NCI-H2196 treated with DMSO at 0.1 percent for 48 hours (cell line): ENCODE data around the gene CHN2.

Experiments used
- DNase-seq: peaks from one replicate; lab custom pipeline; 2025; ENCODE audit not compliant: unreplicated experiment; lab: John Stamatoyannopoulos, UW

The CHN2 gene

DNA sequence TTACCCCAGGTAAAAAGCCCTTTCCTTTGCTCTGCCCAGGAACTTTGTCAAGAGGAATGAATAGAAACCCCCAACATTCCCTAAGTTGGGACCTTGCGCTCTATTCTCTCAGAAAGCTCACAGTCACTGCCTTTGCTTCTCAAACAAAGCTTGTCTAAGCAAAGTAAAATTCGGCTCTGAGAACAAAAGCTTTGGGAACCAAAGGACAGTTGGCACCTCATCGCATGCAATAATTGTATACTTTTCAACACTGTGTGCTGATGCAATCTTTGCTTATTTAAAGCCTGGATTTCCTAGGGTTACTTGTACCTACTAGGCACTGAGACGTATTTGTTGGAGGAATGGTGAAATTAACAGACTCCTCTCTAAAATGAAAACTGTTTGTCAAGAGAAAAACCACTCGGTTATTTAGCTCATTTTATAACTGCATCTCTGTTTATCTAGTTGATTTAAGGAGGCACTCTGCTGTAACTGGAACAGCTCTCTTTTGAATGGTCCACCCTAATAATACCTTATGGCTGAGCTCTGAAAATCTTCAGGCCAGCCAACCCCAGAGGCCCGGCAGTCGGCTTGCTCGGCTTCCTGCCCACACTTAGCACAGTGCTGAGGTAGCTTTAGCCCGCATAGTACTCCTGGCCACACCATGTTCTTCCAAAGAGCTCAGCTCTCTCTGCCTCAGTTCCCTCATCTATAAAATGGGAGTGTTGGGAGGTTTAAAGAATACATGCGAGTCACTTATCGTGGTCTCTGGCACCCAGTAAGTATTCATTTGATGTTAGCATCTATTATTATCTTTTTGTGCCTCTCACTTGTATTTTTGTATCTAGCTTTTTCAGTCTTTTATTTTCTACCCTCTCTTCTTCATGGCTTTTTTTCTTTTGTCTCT, 288.9 kb downstream of the CHN2 start:
- no peak for DNase-seq

DNA sequence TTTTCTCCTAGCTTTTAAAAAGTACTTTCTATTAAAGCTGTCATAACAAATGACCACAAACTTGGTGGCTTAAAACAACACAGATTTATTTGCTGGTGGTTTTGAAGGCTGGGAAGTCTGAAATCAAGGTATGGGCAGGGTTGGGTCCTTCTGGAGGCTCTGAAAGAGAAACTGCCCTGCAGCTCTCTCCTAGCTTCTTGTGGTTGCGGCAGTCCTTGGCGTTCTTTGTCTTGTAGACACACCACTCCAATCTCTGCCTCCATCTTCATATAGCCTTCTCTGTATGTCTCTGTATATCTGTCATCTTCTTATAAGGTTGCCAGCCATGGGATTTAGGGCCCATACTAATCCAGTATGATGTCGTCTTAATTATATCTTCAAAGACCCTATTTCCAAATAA, 289.7 kb downstream of the CHN2 start:
- DNase-seq = no peak

DNA sequence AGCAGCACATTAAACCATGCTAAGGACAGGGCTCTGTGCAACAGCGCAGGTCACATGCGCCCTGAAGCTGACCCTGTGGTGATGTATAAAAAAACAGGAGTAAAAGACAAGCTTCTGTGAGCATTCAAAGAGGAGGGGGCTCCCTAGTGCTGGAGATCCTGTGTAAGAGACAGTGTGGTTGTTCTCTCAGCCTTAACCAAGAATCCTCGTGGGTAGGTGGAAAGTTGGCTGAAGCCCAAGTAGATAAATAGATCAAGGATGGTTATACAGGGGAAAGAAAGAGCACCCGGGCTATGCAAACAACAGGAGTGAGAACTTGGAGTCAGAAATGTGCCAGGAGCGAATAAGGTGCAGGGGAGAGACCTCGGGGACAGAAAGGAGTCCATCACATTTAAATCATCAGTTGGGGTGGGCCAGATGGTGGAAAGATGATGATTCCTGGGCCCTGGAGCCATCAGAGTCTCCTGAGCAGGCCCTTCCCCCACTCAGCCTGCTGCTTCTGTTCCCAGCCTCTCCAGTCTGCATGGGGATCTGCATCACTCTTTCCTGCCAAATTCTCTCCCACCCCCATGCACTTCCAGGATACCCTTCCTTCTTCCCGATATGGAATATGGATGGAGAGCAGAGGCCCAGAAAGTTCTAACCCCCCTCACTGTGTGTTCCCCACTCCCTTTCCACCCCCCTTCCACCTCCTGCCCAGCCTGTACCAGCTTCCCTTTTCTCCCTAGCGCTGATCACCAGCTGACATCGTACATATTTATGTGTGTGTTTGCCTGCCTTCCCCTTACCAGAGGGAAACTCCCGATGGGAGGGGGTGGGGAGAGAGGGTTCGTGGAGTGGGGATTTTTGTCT, 291.0 kb downstream of the CHN2 start:
- DNase-seq = peak; percentile 14

DNA sequence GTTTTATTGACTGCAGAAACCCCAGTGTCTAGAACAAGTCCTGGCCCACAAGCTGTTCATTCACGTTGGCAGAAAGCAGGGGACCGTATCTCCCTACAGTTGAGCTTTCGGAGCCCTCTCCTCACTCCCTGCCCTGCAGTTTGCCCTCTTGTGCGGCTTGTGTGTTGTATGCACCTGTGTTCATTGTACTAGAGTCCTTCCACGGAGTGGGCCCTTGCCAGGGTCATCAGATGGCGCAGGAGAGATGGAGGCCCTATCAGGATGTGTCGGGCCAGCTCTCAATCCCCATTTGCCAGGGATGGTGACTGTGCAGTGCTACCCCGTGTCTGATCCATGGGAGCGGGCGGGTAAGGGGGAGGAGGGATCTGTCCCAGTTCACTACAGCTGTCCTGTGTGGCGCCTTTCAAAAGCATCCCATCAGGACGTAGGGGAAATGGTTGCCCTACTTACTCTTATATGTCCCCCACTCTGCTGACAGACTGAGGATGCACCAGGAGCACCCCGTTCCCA, 291.7 kb downstream of the CHN2 start:
- no peak for DNase-seq

DNA sequence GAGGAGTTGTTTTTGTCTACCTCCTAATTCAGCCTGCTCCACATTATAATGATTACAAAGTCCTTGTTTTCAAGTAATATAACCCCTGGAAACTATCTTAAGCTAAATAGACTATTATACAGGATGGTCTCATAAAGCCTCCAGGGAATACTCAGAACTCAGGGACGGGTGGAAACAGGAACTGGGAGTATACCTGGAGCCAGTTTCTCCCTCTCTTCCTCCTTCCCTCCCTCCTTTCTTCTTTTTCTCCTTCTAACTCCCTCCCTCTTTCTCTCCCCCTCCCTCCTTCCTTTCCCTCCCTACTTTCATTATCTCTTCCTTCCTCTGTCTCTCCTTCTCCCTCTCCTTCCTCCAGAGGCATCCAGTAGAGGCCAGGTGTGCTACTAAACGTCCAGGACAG, 292.8 kb downstream of the CHN2 start:
- no peak for DNase-seq

DNA sequence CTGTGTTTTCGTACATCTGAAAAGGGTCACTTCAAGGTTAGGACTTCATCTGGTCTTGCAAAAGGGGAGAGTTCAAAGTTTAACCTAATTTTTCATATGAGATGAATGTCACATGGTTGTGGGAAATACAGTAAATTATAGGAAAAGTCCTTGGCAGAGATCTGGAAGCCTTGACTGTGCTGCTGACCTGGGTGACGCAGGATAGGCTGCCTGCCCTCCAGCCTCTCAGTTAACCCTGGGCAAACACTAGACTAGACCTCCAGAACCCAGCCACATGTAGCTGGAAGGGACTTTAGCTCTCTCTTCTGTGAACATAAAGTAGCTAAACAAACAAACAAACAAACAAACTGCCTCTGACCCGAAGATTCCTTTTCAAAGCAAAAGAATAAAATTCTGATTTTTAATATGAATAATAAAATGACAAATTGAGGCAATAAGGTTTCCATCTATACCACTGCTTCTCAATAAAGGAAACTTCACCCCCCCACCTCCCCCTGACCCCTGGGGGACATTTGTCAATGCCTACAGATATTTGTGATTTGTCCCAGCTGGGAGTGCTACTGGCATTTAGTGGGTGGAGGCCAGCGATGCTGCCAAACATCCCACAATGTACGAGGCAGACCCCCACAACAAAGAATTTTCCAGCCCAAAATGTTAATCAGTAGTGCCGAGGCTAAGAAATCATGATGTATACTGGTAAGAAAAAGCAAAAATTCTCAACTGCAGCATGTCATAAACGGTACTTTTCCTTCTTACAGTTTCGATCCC, 293.8 kb downstream of the CHN2 start:
- DNase-seq = no peak

DNA sequence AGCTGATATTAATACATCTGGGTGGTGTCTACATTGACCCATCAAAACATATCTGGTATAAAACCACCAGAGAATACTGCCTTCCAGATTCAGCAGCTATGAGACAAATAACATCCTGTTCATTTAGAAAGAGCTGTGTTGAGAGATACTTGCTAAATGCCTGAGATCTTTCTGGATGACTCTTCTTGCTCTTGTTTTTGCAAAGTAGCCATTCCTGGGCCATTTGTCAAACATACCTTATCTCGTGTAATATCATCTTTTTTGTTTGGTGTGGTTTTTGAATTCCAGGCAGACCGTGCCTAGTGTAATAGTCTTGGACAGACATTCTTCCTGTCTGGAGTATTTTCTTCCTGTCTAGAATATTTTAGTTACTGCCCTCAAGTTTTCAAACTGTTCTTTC, 294.4 kb downstream of the CHN2 start:
- DNase-seq = no peak

DNA sequence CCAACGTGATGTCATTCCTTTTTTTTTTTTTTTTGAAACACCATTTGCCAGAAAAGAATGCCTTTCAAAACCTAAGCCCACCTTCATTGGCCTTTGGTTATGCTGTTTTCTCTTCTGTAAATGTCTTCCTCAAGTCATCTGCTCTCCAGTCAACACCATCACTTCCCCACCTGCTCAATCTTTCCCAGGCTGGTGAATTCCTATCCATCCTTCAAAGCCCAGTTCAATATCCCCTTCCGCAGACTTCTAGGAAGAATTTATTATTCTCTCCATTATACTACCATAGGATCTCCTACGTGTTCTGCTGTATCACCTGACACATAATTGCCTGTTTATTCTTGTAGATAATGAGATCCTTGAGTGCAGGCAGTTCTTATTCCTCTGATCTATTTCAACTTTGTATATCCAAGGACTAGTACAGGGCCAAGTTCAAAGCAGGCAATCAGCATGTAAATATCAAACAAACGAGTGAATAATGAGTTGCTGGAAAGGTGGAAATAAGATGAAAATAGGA, 295.6 kb downstream of the CHN2 start:
- no peak for DNase-seq

DNA sequence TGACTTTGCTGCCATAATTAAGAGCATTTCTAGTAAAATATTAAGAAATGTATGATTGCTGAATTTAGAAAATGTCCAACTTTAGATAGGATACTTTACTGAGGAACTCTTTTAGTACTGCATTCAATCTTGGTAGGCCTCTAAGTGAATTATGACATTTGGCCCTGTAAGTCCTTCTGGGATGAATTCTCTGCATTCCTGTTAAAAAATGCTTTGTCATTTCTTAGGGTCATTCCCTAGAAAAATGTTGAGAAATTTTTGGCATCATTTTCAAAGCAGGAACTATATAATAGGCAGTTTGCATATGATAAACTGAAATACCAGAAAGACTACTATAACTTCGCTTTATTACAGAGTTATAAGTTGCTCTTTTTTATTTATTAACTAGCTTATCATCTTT, 299.8 kb downstream of the CHN2 start:
- DNase-seq = no peak

DNA sequence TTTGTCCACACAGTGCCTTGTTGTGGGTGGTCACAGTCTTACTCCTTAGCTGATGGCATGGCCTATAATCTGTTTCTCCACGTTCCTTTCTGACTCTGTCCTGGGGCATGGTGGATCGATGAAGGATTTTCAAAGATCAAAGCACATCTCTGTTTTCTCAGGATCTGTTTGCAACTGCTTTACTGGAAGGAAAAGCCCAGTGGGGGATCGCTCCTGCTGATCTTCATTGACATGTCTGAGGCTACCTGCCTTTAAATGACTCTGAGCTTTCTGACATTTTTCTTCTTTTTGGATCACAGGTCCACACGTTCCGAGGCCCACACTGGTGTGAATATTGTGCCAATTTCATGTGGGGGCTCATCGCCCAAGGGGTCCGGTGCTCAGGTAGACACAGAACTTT, 301.1 kb downstream of the CHN2 start:
- no peak for DNase-seq

DNA sequence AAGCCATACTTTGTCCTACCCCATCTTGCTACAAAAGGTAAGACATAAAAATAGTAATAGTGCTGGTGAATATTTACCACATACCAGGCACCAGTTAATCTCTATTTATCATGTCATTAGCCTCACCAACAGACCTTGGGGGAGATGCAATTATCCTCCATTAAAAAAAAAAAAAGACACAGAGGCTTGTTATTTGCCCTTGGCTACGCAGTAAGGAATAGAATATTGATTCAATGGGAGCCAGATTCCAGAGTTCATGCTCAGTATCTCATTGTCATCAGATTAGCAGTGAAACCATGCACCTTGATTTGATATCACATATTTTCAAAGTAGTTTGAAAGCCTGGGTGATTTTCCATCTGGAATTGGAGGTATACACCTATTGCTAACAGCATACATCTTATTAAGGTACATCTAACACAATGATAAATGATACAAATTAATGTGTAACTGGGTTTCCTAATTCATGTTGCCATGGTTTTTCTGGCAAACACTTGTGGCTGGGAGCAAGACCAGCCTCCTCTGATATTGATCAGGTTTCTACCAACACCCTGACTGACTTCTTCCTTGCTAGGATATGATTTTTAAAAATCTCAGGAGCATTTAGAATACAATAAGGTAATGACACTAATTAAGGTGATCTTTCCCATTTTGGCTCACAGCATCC, 301.9 kb downstream of the CHN2 start:
- DNase-seq = no peak

DNA sequence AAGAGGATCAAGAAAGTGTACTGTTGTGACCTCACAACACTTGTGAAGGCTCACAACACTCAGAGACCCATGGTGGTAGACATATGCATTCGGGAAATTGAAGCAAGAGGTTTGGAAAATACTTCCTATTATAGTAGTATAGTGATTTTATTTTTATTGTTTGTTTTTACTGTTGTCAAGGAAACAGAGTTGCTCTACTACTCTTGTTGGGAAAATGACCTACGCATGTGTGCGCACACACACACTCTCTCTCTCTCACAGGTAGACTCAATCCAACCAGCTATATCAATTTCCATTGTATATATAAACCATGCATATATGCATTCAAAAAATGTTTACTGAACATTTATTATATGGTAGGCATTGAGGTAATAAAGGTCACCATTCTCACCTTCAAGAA, 305.4 kb downstream of the CHN2 start:
- no peak for DNase-seq

DNA sequence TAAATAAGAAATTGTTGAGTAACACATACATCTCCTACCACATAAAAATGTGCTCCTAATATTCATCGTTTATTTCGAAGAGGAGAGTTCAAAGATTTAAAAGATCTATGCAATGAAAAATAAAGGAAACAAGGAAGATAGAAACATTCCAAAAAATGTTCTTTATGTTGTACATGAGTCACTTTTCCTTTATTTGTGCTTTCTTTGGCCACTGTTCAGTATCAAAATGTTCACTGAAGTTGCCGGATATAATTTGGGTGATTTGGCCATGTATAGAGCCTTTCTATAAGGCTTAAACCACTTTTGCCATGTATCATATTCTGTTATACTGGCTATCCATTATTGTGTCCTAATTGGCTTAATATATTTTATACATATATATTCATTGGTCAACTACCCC, 306.1 kb downstream of the CHN2 start:
- no peak for DNase-seq

DNA sequence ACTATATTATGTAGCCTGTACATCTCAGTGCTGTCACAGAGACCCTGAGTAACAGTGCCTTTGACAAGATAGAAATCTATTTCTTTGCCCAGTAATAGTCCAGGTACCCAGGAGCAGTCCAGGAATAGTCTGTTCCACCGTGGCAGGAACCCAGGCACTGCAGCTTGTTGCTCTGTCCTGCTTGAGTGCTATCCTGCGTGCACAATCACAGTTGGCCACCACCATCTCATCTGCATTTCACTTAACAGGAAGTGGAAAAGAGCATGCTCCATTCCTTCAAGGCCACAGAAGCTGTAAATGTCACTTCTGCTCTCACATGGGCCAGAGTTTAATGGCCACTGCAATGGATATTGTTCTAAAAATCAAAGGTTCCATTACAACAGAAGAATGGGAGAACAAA, 307.6 kb downstream of the CHN2 start:
- no peak for DNase-seq

DNA sequence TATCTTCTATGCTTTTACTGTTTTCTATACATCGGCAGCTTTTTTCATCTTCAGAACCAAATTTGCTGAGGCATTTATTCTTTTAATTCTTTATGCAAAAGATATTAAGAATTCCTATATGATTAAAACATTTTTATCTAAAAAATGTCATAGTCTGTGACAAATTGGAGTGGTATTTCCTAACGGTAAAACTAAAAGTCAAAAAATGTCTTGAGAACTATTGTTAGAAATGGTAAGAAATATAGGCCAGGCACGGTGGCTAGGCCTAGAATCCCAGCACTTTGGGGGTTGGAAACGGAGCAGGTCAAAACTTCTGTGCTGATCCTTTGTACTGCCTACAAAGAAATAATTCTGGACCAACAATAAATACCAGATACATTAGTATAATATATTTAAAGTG, 311.4 kb downstream of the CHN2 start:
- DNase-seq = no peak

DNA sequence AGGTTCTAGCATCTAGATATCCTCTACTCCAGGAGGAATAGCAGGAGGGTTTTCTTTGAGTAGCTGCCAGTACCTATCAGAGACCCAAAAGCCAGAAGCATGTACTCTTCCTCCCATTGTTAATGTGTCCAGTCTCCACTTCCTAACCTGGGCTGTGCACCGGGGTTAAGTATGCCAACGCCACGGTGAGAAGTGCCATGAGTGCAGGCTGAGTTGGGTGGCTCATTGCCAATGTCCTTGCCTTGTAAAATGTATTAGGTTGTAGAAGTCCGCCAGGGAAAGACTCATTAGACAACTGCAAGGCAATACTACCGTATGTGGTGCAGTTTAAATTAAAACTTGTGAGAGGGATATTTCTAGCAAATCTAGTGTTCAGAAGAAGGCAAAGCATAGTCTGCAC, 314.0 kb downstream of the CHN2 start:
- DNase-seq = no peak

DNA sequence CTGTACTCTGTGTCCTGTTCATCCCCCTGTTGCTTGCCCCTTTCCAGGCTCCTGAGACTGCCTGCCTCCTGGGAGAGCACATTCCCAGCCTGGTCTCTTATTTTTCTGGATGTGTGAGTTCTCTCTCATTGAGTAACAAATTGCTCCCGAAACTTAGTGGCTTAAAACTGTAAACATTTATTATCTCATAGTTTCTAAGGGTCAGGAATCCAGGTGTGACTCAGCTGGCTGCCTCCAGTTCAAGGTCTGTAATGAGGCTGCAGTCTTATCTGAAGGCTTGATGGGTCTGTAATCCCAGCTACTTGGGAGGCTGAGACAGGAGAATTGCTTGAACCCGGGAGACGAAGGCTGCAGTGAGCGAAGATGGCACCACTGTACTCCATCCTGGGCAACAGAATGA, 315.5 kb downstream of the CHN2 start:
- no peak for DNase-seq

DNA sequence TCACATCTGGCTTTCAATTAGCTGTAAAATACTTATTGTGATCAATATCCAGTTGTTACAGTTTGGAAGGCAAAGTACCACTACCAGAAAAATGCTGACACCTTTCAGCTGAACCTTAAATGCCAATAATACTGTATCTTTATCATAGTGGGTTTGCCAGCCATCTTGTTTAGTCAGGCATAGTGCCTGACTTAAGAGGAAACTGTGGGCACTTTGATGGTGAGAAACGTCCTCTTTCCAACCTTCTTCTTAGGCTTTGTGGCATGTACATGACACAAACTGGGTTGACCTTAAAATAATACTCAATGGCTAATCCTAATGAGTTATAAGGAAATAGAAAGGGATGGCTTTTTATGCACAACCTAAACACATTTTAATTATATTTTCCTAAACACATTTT, 316.8 kb downstream of the CHN2 start:
- no peak for DNase-seq

DNA sequence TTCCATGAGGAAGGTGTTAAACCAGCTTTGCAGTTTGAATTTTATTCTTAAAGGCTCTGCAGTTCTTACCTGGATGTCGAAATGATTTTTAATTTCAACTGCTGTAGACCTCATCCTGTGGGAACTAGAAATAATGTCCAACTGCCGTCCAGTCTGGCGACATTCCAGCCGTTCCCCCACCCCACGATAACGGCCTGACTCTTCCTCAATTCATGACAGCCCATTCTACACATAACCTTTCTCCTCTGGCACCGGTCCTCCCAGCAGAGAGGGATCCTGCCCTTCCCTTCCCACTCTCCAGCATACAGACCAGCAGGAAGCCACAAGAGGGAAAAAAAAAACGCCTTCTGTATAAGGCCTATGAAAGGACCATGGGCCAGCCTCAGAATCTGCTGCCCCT, 317.3 kb downstream of the CHN2 start:
- no peak for DNase-seq

DNA sequence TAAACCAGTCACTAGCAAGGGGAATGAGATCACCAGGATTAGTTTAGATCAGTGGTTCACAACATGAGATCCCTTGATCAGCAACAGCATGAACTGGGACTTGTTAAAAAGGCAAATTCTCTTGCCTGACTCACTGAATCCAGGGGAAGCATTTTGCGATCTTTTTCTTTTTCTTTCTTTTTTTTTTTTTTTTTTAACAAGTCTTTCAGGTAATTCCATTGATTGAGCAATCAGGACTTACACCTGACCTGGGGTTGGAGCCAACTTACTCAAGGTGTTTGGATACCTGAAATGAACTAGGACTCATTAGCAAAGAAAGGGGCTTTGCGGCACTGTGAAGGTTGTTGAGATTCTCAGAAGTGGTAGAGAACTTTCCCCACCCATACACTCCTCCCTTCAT, 321.9 kb downstream of the CHN2 start:
- DNase-seq = no peak

DNA sequence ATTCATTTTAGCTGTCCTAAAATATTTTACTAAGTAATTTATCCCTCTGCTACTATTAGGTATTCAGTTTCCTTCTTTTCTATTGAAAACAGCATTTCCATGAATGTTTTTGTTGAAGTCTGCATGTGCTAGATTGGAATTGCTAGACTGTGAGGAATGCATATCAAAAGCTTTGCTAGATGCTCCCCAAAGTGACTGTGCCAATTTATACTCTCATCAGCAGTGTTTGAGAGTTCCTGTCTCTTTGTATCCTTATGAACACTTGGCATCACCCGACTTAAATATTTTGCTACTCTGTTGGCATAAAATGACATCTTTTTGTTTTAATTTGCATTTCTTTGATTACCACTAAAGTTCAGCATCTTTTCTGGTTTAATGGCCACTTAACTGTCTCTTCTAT, 324.0 kb downstream of the CHN2 start:
- no peak for DNase-seq
